Neural progenitor cell (in vitro differentiated cells): ENCODE measurements around the gene PLD6. TPM values are rescaled to one million over a fixed set of nuclear protein-coding genes. Genes with fewer than 3 reads are reported as not detected.

Experiments used
- DNase-seq: peaks from one replicate; pipeline ENCODE4 v3.0.0-alpha.2; 2016; ENCODE audit warnings: low spot score
- H2AFZ ChIP-seq: fragments of 200-600 bp; sonication (generic); replicated peaks from 2 replicates; pipeline ENCODE4 v1.6.1; 2016; ENCODE audit warnings: antibody characterized with exemption
- H3F3A ChIP-seq: fragments of 200-600 bp; sonication (generic); 2 replicates; pipeline ENCODE4 v1.6.1; 2016; ENCODE audit warnings: antibody characterized with exemption, low read depth
- H3K27ac ChIP-seq: fragments of 200-600 bp; sonication (generic); 2 replicates; pipeline ENCODE4 v1.5.1; 2016; ENCODE audit warnings: mild to moderate bottlenecking
- H3K27me3 ChIP-seq: fragments of 200-600 bp; sonication (generic); 2 replicates; pipeline ENCODE4 v1.6.1; 2016; ENCODE audit warnings: mild to moderate bottlenecking, moderate library complexity
- H3K36me3 ChIP-seq: fragments of 200-600 bp; sonication (generic); 2 replicates; pipeline ENCODE4 v1.5.1; 2016
- H3K4me1 ChIP-seq: fragments of 200-600 bp; sonication (generic); 2 replicates; pipeline ENCODE4 v1.6.1; 2016; ENCODE audit warnings: mixed run types
- H3K4me2 ChIP-seq: fragments of 200-600 bp; sonication (generic); 2 replicates; pipeline ENCODE4 v1.6.1; 2016
- H3K4me3 ChIP-seq: fragments of 200-600 bp; sonication (generic); 2 replicates; pipeline ENCODE4 v1.5.1; 2016
- H3K79me2 ChIP-seq: fragments of 200-600 bp; sonication (generic); 2 replicates; pipeline ENCODE4 v1.6.1; 2016; ENCODE audit warnings: low read depth
- H3K9ac ChIP-seq: fragments of 200-600 bp; sonication (generic); 2 replicates; pipeline ENCODE4 v1.6.1; 2016
- H3K9me3 ChIP-seq: fragments of 200-600 bp; sonication (generic); 2 replicates; pipeline ENCODE4 v1.5.1; 2016; ENCODE audit warnings: low read depth
- H4K20me1 ChIP-seq: fragments of 200-600 bp; sonication (generic); 2 replicates; pipeline ENCODE4 v1.6.1; 2016; ENCODE audit warnings: low read depth
- H3K27ac Mint-ChIP-seq: 3 replicates; pipeline ENCODE4 v1.8.0; 2021; ENCODE audit warnings: mixed read lengths
- H3K27me3 Mint-ChIP-seq: 2 replicates; pipeline ENCODE4 v1.8.0; 2022; ENCODE audit warnings: low read depth, mild to moderate bottlenecking, inconsistent platforms, moderate library complexity, mixed read lengths; ENCODE audit not compliant: insufficient read depth
- H3K36me3 Mint-ChIP-seq: 3 replicates; pipeline ENCODE4 v1.8.0; 2021; ENCODE audit warnings: mixed read lengths
- H3K4me1 Mint-ChIP-seq: 3 replicates; pipeline ENCODE4 v1.8.0; 2021; ENCODE audit warnings: mixed read lengths
- H3K4me3 Mint-ChIP-seq: 3 replicates; pipeline ENCODE4 v1.8.0; 2021; ENCODE audit warnings: mild to moderate bottlenecking, moderate library complexity, mixed read lengths
- H3K9me3 Mint-ChIP-seq: 3 replicates; pipeline ENCODE4 v1.8.0; 2020; ENCODE audit warnings: mixed read lengths
- CTCF ChIP-seq: fragments of 200-600 bp; sonication (generic); IDR thresholded peaks from 2 replicates; pipeline ENCODE4 v1.5.1; 2017; ENCODE audit warnings: antibody characterized with exemption, mild to moderate bottlenecking
- EZH2 ChIP-seq: fragments of 200-600 bp; sonication (generic); IDR thresholded peaks from 2 replicates; pipeline ENCODE4 v1.6.1; 2017; ENCODE audit warnings: antibody characterized with exemption, mild to moderate bottlenecking, moderate library complexity
- EZH2phosphoT487 ChIP-seq: fragments of 200-600 bp; sonication (generic); IDR thresholded peaks from 2 replicates; pipeline ENCODE4 v1.6.1; 2017; ENCODE audit warnings: antibody characterized with exemption
- total RNA-seq: library from RNA; depleted of rRNA; stranded (reverse); fragments of >200 nt; gene quantifications from 2 replicates; pipeline ENCODE4 v1.2.3, GENCODE V29; 2015; ENCODE audit warnings: low replicate concordance

Gene PLD6
- total RNA-seq, 1 donor from 2014 or later, result 1.2 TPM

DNA sequence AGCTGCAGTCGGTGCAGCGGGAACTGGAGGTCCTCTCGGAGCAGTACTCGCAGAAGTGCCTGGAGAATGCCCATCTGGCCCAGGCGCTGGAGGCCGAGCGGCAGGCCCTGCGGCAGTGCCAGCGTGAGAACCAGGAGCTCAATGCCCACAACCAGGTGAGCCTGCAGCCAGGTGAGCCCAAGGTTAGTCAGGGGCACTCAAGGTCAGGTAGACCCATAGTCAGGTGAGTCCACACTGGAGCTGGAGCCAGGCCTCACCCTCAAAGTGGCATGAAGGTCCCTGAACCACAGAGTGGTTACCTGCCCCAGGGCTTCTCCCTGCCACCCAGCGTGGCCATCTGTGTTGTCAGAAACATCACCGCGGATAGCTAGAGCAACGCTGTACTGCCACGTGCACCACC lies 32.2 kb downstream of the PLD6 start:
- TF ChIP-seq EZH2phosphoT487 (no peak), EZH2 (no peak), CTCF (no peak)
- H3K27ac ChIP-seq, result no peak overlapping the region
- H3K79me2 ChIP-seq, result no peaks in the 10 kb centered on the region
- no peaks in the 10 kb centered on the region for H3F3A ChIP-seq
- DNase-seq, result no peak
- no peak overlapping the region for H3K4me3 ChIP-seq
- Mint-ChIP-seq H3K27me3 (peaks cover 3% of the 10 kb centered on the region), H3K9me3 (no peaks in the 10 kb centered on the region), H3K4me1 (no peaks in the 10 kb centered on the region), H3K27ac (no peak overlapping the region), H3K36me3 (peaks cover 28% of the 10 kb centered on the region), H3K4me3 (no peak overlapping the region)
- no peaks in the 10 kb centered on the region for H3K27me3 ChIP-seq
- no peaks in the 10 kb centered on the region for H3K4me1 ChIP-seq
- H4K20me1 ChIP-seq, result no peaks in the 10 kb centered on the region
- H3K4me2 ChIP-seq, result no peak overlapping the region
- H3K9me3 ChIP-seq, result no peaks in the 10 kb centered on the region
- H3K9ac ChIP-seq, result no peak overlapping the region
- no peaks in the 10 kb centered on the region for H3K36me3 ChIP-seq
- H2AFZ ChIP-seq, result no peak overlapping the region

DNA sequence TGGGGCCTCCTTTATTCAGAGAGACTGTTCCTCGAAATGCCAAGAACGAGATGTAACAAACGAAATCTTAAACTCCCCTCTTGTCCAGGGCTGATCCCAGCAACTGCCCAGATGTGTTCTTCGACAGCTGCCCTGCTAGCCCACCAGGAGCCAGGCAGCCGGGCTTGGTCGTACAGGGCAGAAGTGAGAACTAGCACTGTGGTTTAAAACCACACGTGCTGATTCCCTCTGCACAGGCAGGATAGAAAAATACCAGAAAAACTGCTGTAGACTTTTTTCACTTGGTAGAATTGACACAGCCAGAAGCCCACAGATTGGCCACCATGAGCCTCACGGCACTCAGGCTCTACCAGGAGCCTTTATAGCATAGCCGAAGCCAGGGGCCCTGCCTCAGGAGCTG lies 33.1 kb downstream of the PLD6 start:
- no peak overlapping the region for H3K4me3 ChIP-seq
- no peaks in the 10 kb centered on the region for H3K4me1 Mint-ChIP-seq
- no peaks in the 10 kb centered on the region for H3K9me3 Mint-ChIP-seq
- H4K20me1 ChIP-seq, result no peaks in the 10 kb centered on the region
- H2AFZ ChIP-seq, result no peak overlapping the region
- H3F3A ChIP-seq, result no peaks in the 10 kb centered on the region
- TF ChIP-seq EZH2phosphoT487 (no peak), EZH2 (no peak), CTCF (no peak)
- peaks cover 32% of the 10 kb centered on the region for H3K36me3 Mint-ChIP-seq
- H3K4me2 ChIP-seq, result no peak overlapping the region
- H3K27me3 ChIP-seq, result no peaks in the 10 kb centered on the region
- no peak for DNase-seq
- peaks cover 5% of the 10 kb centered on the region for H3K27me3 Mint-ChIP-seq
- H3K9ac ChIP-seq, result no peak overlapping the region
- H3K27ac ChIP-seq, result no peak overlapping the region
- H3K9me3 ChIP-seq, result no peaks in the 10 kb centered on the region
- no peak overlapping the region for H3K4me3 Mint-ChIP-seq
- H3K27ac Mint-ChIP-seq, result no peak overlapping the region
- H3K36me3 ChIP-seq, result no peaks in the 10 kb centered on the region
- no peaks in the 10 kb centered on the region for H3K79me2 ChIP-seq
- no peaks in the 10 kb centered on the region for H3K4me1 ChIP-seq

- H3K9ac ChIP-seq, result no peak overlapping the region
- no peaks in the 10 kb centered on the region for H3K4me1 Mint-ChIP-seq
- no peak for DNase-seq
- no peaks in the 10 kb centered on the region for H3K9me3 ChIP-seq
- H3K27me3 Mint-ChIP-seq, result peaks cover 5% of the 10 kb centered on the region
- H3K4me3 Mint-ChIP-seq, result no peak overlapping the region
- H3K27ac ChIP-seq, result no peak overlapping the region
- no peak overlapping the region for H3K4me2 ChIP-seq
- no peak overlapping the region for H3K4me3 ChIP-seq
- H3K79me2 ChIP-seq, result no peaks in the 10 kb centered on the region
- peaks cover 29% of the 10 kb centered on the region for H3K36me3 Mint-ChIP-seq
- H3K36me3 ChIP-seq, result no peaks in the 10 kb centered on the region
- H3K27me3 ChIP-seq, result no peaks in the 10 kb centered on the region
- H3K9me3 Mint-ChIP-seq, result no peaks in the 10 kb centered on the region
- no peaks in the 10 kb centered on the region for H3K4me1 ChIP-seq
- H3K27ac Mint-ChIP-seq, result no peak overlapping the region
- no peaks in the 10 kb centered on the region for H3F3A ChIP-seq
- TF ChIP-seq EZH2 (no peak), CTCF (peak; percentile 8)
- H4K20me1 ChIP-seq, result no peaks in the 10 kb centered on the region
- no peak overlapping the region for H2AFZ ChIP-seq
Observed at GRCh38 chr17:17172001-17172939, 33.9 kb downstream of the PLD6 start.
